SK-N-SH treated with all-trans-retinoic acid at 6 μM for 48 hours (cell line): Measurements from ENCODE around the gene PDLIM3.

Experiments used
- ATAC-seq: fragments of 200-7000 bp; cut with Tn5 transposase; 3 replicates; pipeline ENCODE4 v1.9.1; 2020; ENCODE audit warnings: mild to moderate bottlenecking, moderate library complexity
- ARNTL ChIP-seq: fragments of 450-650 bp; formaldehyde crosslinking; IDR thresholded peaks from 2 replicates; pipeline ENCODE4 v1.5.0; 2020; ENCODE audit warnings: low read depth, mild to moderate bottlenecking, moderate library complexity, borderline replicate concordance
- BACH2 ChIP-seq: fragments of 250-450 bp; sonication (Bioruptor Pico); IDR thresholded peaks from 2 replicates; pipeline ENCODE4 v1.9.0; 2021; ENCODE audit warnings: mild to moderate bottlenecking, borderline replicate concordance
- CREB5 ChIP-seq: fragments of 250-450 bp; sonication (Bioruptor Pico); IDR thresholded peaks from 2 replicates; pipeline ENCODE4 v1.5.1; 2020; ENCODE audit warnings: low read depth, mild to moderate bottlenecking, moderate library complexity
- CSDC2 ChIP-seq: fragments of 250-450 bp; sonication (Bioruptor Pico); IDR thresholded peaks from 2 replicates; pipeline ENCODE4 v1.5.0; 2020; ENCODE audit warnings: mild to moderate bottlenecking, moderate library complexity
- CSRNP3 ChIP-seq: fragments of 250-450 bp; sonication (Bioruptor Pico); IDR thresholded peaks from 2 replicates; pipeline ENCODE4 v1.5.1; 2021; ENCODE audit warnings: mild to moderate bottlenecking, moderate library complexity
- ESRRG ChIP-seq: fragments of 250-450 bp; sonication (Bioruptor Pico); IDR thresholded peaks from 2 replicates; pipeline ENCODE4 v1.6.1; 2021; ENCODE audit warnings: mild to moderate bottlenecking
- GLIS3 ChIP-seq: fragments of 250-450 bp; sonication (Bioruptor Pico); IDR thresholded peaks from 2 replicates; pipeline ENCODE4 v1.5.0; 2020; ENCODE audit warnings: mild to moderate bottlenecking, moderate library complexity
- ISL1 ChIP-seq: fragments of 250-450 bp; sonication (Bioruptor Pico); IDR thresholded peaks from 2 replicates; pipeline ENCODE4 v2.1.2; 2022; ENCODE audit warnings: mild to moderate bottlenecking, moderate library complexity
- OSR1 ChIP-seq: fragments of 250-450 bp; sonication (Bioruptor Pico); IDR thresholded peaks from 2 replicates; pipeline ENCODE4 v1.8.0; 2022; ENCODE audit warnings: moderate library complexity, mild to moderate bottlenecking, inconsistent platforms
- PATZ1 ChIP-seq: fragments of 250-450 bp; sonication (Bioruptor Pico); IDR thresholded peaks from 2 replicates; pipeline ENCODE4 v1.8.0; 2020; ENCODE audit warnings: mild to moderate bottlenecking, moderate library complexity, borderline replicate concordance
- POU6F1 ChIP-seq: fragments of 250-450 bp; sonication (Bioruptor Pico); IDR thresholded peaks from 2 replicates; pipeline ENCODE4 v1.8.0; 2021; ENCODE audit warnings: low read depth, mild to moderate bottlenecking, moderate library complexity, borderline replicate concordance
- PPARA ChIP-seq: fragments of 250-450 bp; sonication (Bioruptor Pico); IDR thresholded peaks from 2 replicates; pipeline ENCODE4 v1.5.0; 2020; ENCODE audit warnings: mild to moderate bottlenecking, borderline replicate concordance
- RARB ChIP-seq: fragments of 250-450 bp; sonication (Bioruptor Pico); IDR thresholded peaks from 2 replicates; pipeline ENCODE4 v1.8.0; 2021; ENCODE audit warnings: mild to moderate bottlenecking, moderate library complexity
- SNAI2 ChIP-seq: fragments of 250-450 bp; sonication (Bioruptor Pico); IDR thresholded peaks from 2 replicates; pipeline ENCODE4 v1.5.0; 2020; ENCODE audit warnings: mild to moderate bottlenecking, moderate library complexity
- TCF4 ChIP-seq: fragments of 250-450 bp; sonication (Bioruptor Pico); IDR thresholded peaks from 2 replicates; pipeline ENCODE4 v1.8.0; 2021; ENCODE audit warnings: mild to moderate bottlenecking, moderate library complexity, borderline replicate concordance
- TOX ChIP-seq: fragments of 250-450 bp; sonication (Bioruptor Pico); IDR thresholded peaks from 2 replicates; pipeline ENCODE4 v1.8.0; 2021; ENCODE audit warnings: mild to moderate bottlenecking, moderate library complexity, borderline replicate concordance
- TSHZ2 ChIP-seq: fragments of 250-450 bp; sonication (Bioruptor Pico); IDR thresholded peaks from 2 replicates; pipeline ENCODE4 v1.5.0; 2020; ENCODE audit warnings: mild to moderate bottlenecking, moderate library complexity
- ZC3H10 ChIP-seq: fragments of 250-450 bp; sonication (Bioruptor Pico); IDR thresholded peaks from 2 replicates; pipeline ENCODE4 v1.5.1; 2021; ENCODE audit warnings: mild to moderate bottlenecking, moderate library complexity
- ZFP3 ChIP-seq: fragments of 250-450 bp; sonication (Bioruptor Pico); IDR thresholded peaks from 2 replicates; pipeline ENCODE4 v1.5.0; 2020; ENCODE audit warnings: mild to moderate bottlenecking, moderate library complexity
- ZFP30 ChIP-seq: fragments of 450-650 bp; formaldehyde crosslinking; IDR thresholded peaks from 2 replicates; pipeline ENCODE4 v1.5.0; 2022; ENCODE audit warnings: mild to moderate bottlenecking, moderate library complexity
- ZNF565 ChIP-seq: fragments of 450-650 bp; formaldehyde crosslinking; conservative IDR thresholded peaks from 2 replicates; pipeline ENCODE4 v1.5.0; 2020; ENCODE audit warnings: low read depth, mild to moderate bottlenecking, moderate library complexity
- ZNF70 ChIP-seq: fragments of 450-650 bp; formaldehyde crosslinking; IDR thresholded peaks from 2 replicates; pipeline ENCODE4 v1.5.0; 2020; ENCODE audit warnings: mild to moderate bottlenecking, moderate library complexity
- ZNF8 ChIP-seq: fragments of 450-650 bp; formaldehyde crosslinking; IDR thresholded peaks from 2 replicates; pipeline ENCODE4 v1.5.0; 2020; ENCODE audit warnings: mild to moderate bottlenecking, moderate library complexity

The PDLIM3 gene

GRCh38 chr4:185566425-185566824 lies 31.1 kb upstream of the PDLIM3 start:
- no peak for TF ChIP-seq POU6F1 (CRISPR knock-in tag)
- no peak for TF ChIP-seq TCF4 (CRISPR knock-in tag)
- TF ChIP-seq CREB5 (CRISPR knock-in tag) = no peak
- no peak for TF ChIP-seq ZNF565 (CRISPR knock-in tag)
- no peak for TF ChIP-seq ZNF8 (CRISPR knock-in tag)
- TF ChIP-seq BACH2 = no peak
- no peak for TF ChIP-seq ISL1 (CRISPR knock-in tag)
- TF ChIP-seq TOX (CRISPR knock-in tag) = no peak
- no peak for TF ChIP-seq OSR1
- no peak for TF ChIP-seq ZNF70 (CRISPR knock-in tag)
- no peak for TF ChIP-seq ARNTL
- no peak for TF ChIP-seq ZFP30
- no peak for TF ChIP-seq ESRRG (CRISPR knock-in tag)
- no peak for TF ChIP-seq SNAI2 (CRISPR knock-in tag)
- no peak for TF ChIP-seq ZFP3 (CRISPR knock-in tag)
- TF ChIP-seq PPARA (CRISPR knock-in tag) = no peak
- TF ChIP-seq RARB (CRISPR knock-in tag) = no peak
- no peak for ATAC-seq

- TF ChIP-seq TOX (CRISPR knock-in tag) (no peak), CSDC2 (CRISPR knock-in tag) (no peak), TCF4 (CRISPR knock-in tag) (no peak), TSHZ2 (CRISPR knock-in tag) (no peak), GLIS3 (CRISPR knock-in tag) (no peak)
- TF ChIP-seq, all 23 proteins: peak for 0
- ATAC-seq = no peak
Measured at GRCh38 chr4:185565696-185566095, 30.4 kb upstream of the PDLIM3 start.

- ATAC-seq = no peak
Measured at GRCh38 chr4:185564349-185564748, 29.0 kb upstream of the PDLIM3 start.

GRCh38 chr4:185562531-185562930 lies 27.2 kb upstream of the PDLIM3 start:
- TF ChIP-seq PATZ1 (no peak), OSR1 (no peak), CSRNP3 (no peak), TCF4 (CRISPR knock-in tag) (no peak), ISL1 (CRISPR knock-in tag) (no peak)
- TF ChIP-seq, all 23 proteins: peak for 0
- ATAC-seq = no peak

More at GRCh38 chr4:185564349-185564748, 29.0 kb upstream of the PDLIM3 start:
- TF ChIP-seq ZFP30 = no peak
- no peak for TF ChIP-seq BACH2
- no peak for TF ChIP-seq ESRRG (CRISPR knock-in tag)
- no peak for TF ChIP-seq ZC3H10 (CRISPR knock-in tag)
